Small intestine (tissue), 7 donors: Measurements from ENCODE around the gene SPEG. TPM values are rescaled to one million over a fixed set of nuclear protein-coding genes. Genes with fewer than 3 reads are reported as not detected.
"Not testable (repeated sequence)": the region's sequence is repeated elsewhere in the genome, so short reads cannot be mapped to it uniquely, and the experiment has no call there.

Experiments
- DNase-seq, 2 donors: peaks; one replicate each; pipeline versions ENCODE4 v3.0.0 to v3.0.0-alpha.2; 2013
- FAIRE-seq: peaks from 2 replicates; lab custom pipeline; 2012; peaks lifted over from hg19 to GRCh38; lab: Jason Lieb, UNC
- H3K27ac ChIP-seq, 3 donors: one replicate each; pipeline ENCODE4 v1.5.1; 2013; ENCODE audit warnings: low read length in 2 of 3, mild to moderate bottlenecking in 2 of 3, control low read depth in 1 of 3, inconsistent platforms in 1 of 3, low read depth in 1 of 3, moderate library complexity in 1 of 3
- H3K27me3 ChIP-seq, 3 donors: one replicate each; pipeline ENCODE4 v1.6.1; 2013; ENCODE audit warnings: low read length in 3 of 3, inconsistent platforms in 1 of 3; ENCODE audit not compliant: control insufficient read depth in 3 of 3, insufficient read depth in 3 of 3
- H3K36me3 ChIP-seq, 3 donors: one replicate each; pipeline ENCODE4 v1.6.1; 2013; ENCODE audit warnings: low read length in 3 of 3, inconsistent platforms in 1 of 3, low read depth in 1 of 3, mild to moderate bottlenecking in 1 of 3, moderate library complexity in 1 of 3; ENCODE audit not compliant: control insufficient read depth in 3 of 3, insufficient read depth in 2 of 3
- H3K4me1 ChIP-seq, 3 donors: one replicate each; pipeline ENCODE4 v1.6.1; 2013; ENCODE audit warnings: low read length in 2 of 3, inconsistent platforms in 1 of 3, low read depth in 1 of 3, mild to moderate bottlenecking in 1 of 3, moderate library complexity in 1 of 3; ENCODE audit not compliant: control insufficient read depth in 3 of 3, insufficient read depth in 2 of 3
- H3K4me3 ChIP-seq, 3 donors: one replicate each; pipeline ENCODE4 v1.5.1; 2013; ENCODE audit warnings: low read length in 3 of 3, control low read depth in 1 of 3, inconsistent platforms in 1 of 3, low read depth in 1 of 3, mild to moderate bottlenecking in 1 of 3, moderate library complexity in 1 of 3
- H3K9me3 ChIP-seq, 2 donors: one replicate each; pipeline ENCODE4 v1.6.1; 2013; ENCODE audit warnings: low read depth in 1 of 2, low read length in 1 of 2; ENCODE audit not compliant: control insufficient read depth in 2 of 2, insufficient read depth in 1 of 2
- WGBS, 3 donors: extraction: QIAGEN DNeasy Blood & Tissue Kit; methylation state at CpG; one replicate each; pipeline ENCODE4 v1.1.7; 2013; 5-methylcytosine and 5-hydroxymethylcytosine counted together
- polyA plus RNA-seq, 4 donors: library from polyadenylated mRNA; stranded (reverse) in 3 of 4; unstranded in 1 of 4; fragments of 200-250 nt in 3 of 4; fragments of 120-200 nt in 1 of 4; gene quantifications; one replicate each; pipeline versions ENCODE4 v1.2.1 to v1.2.3, GENCODE V29; 2013
- donor health status: healthy with polysubstance abuse.
- donor health status: control.
- donor health status: control.
- donor health status: Bipolar disorder and iron deficiency.
- donor health status: healthy.

SPEG gene
- polyA plus RNA-seq, 4 donors, result 0.45 to 15.7 (median 5.3) TPM

DNA sequence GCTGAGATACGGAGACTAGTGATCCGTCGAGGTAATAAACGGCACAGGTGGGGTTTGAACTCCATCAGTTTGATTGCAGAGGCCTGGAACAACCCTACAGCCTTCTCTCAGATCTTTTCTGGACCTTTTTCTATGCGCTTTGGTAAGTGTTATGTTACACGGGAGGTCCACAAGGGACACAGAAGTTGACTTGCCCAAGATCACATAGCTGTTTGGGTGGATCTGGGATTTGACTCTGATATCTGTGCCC is 45.8 kb upstream of the SPEG start:
- no peak for DNase-seq
- peaks cover 4 to 31% (median 5%) of the 10 kb centered on the region in 3 donors for H3K36me3 ChIP-seq
- peak overlapping the region in 2 of 3 donors; percentile 1 to 9 for H3K4me3 ChIP-seq
- H3K9me3 ChIP-seq, result peaks cover 0 to 3% of the 10 kb centered on the region in 2 donors
- 10 to 43% (median 27%) methylated on average over 6 of the region's 6 CpGs for whole genome bisulfite sequencing, 3 donors
- peaks cover 0 to 25% (median 2%) of the 10 kb centered on the region in 3 donors for H3K4me1 ChIP-seq
- no peaks in the 10 kb centered on the region for H3K27me3 ChIP-seq
- peak overlapping the region; percentile 79 to 89 (median 82) for H3K27ac ChIP-seq
- no peak for FAIRE-seq

DNA sequence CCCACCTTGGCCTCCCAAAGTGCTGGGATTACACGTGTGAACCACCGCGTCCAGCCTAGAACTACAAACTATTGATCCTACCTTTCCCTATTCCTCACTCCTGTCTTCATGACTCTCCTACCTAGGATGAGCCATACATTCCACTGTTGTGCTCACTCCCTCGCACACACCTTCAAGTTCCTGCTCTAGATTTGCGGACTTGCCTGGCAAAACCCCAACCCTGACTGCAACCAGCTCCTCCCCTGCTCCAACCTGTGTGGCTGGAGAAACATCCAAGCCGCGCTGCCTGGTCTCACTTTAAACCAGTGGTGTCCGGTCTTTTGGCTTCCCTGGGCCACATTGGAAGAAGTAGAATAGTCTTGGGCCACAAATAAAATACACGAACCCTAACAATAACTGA is 41.9 kb upstream of the SPEG start:
- WGBS, 3 donors, result 91 to 95% (median 92%) methylated on average over 9 of the region's 9 CpGs
- DNase-seq (no peak), FAIRE-seq (no peak)
- H3K4me1 ChIP-seq, result peaks cover 0 to 13% (median 0%) of the 10 kb centered on the region in 3 donors
- H3K36me3 ChIP-seq, result no peaks in the 10 kb centered on the region
- no peaks in the 10 kb centered on the region for H3K27me3 ChIP-seq
- no peak overlapping the region for H3K4me3 ChIP-seq
- H3K9me3 ChIP-seq, result peaks cover 0 to 3% of the 10 kb centered on the region in 2 donors
- H3K27ac ChIP-seq, result no peak overlapping the region

DNA sequence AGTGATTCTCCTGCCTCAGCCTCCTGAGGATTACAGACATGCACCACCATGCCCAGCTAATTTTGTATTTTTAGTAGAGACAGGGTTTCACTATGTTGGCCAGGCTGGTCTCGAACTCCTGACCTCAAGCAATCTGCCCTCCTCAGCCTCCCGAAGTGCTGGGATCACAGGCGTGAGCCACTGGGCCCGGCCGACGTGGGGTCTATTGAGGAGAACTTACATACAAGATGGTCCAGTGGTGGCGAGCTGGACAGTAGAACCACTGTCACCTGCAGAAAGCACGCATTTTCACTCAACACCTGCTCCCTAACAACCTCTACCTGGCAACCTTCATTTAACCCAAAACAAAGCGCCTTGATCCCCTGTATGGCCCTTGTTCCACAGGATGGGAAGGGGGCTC is 39.6 kb upstream of the SPEG start:
- not testable (repeated sequence) for H3K27ac ChIP-seq, H3K36me3 ChIP-seq, H3K27me3 ChIP-seq, FAIRE-seq, DNase-seq, H3K4me3 ChIP-seq, H3K9me3 ChIP-seq
- peaks cover 5 to 21% (median 11%) of the 10 kb centered on the region in 3 donors for H3K4me1 ChIP-seq
- WGBS, 3 donors, result 90 to 94% (median 91%) methylated on average over 9 of the region's 9 CpGs

DNA sequence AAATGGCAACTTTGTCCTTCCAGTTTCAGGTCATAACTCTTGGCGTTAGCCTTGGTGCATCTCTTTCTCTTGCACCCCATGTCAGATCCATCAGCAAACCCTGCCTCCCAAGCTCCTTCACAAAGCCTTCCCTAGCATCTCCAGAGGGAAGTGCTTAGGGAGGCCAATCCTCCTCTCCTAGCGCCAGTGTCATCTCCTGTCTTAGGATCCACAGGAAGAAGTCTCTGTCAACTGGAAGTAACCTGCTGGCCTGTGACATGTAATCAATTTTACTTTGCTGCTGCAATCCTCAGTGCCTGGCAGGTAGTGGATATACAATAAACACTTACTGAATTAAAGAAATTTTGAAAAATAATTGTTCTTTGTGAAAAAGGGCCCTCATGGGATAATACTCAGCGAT is 39.0 kb upstream of the SPEG start:
- no peak overlapping the region for H3K4me3 ChIP-seq
- DNase-seq (no peak), FAIRE-seq (no peak)
- H3K36me3 ChIP-seq, result no peaks in the 10 kb centered on the region
- WGBS, 3 donors, result 90 to 94% (median 91%) methylated on average over 3 of the region's 3 CpGs
- peaks cover 0 to 3% of the 10 kb centered on the region in 2 donors for H3K9me3 ChIP-seq
- H3K27ac ChIP-seq, result no peak overlapping the region
- H3K4me1 ChIP-seq, result peaks cover 8 to 27% (median 11%) of the 10 kb centered on the region in 3 donors
- no peaks in the 10 kb centered on the region for H3K27me3 ChIP-seq

DNA sequence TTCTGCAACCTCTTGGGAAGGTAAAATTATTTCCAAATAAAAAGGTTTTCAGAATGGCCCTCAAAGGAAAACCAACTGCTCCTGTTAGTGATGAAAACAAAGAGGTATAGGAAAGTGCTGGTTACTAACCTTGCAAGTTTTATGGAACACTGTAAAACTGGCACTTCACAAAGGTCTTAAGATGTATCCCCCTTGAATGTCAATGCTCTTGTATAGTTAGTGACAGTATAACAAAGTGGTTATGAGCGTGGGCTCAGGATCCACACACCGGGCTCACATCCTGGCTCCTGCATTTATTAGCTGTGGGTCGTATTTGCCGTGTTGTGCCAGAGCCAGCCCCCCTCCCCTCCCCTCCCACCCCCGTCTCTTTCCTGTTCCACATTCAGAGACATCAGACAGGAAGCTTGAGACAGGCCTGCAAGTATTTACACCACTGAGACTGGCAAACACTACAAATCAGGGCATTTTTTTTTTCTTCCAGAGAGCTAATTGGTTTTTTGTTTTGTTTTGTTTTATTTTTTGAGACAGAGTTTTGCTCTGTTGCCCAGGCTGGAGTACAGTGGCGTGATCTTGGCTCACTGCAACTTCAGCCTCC is 37.7 kb upstream of the SPEG start:
- DNase-seq (no peak), FAIRE-seq (no peak)
- H3K36me3 ChIP-seq, result no peaks in the 10 kb centered on the region
- H3K27ac ChIP-seq, result no peak overlapping the region
- peaks cover 10 to 31% (median 11%) of the 10 kb centered on the region in 3 donors for H3K4me1 ChIP-seq
- 43 to 74% (median 63%) methylated on average over 6 of the region's 6 CpGs for WGBS, 3 donors
- no peak overlapping the region for H3K4me3 ChIP-seq
- H3K27me3 ChIP-seq, result no peaks in the 10 kb centered on the region
- H3K9me3 ChIP-seq, result peaks cover 0 to 3% of the 10 kb centered on the region in 2 donors

DNA sequence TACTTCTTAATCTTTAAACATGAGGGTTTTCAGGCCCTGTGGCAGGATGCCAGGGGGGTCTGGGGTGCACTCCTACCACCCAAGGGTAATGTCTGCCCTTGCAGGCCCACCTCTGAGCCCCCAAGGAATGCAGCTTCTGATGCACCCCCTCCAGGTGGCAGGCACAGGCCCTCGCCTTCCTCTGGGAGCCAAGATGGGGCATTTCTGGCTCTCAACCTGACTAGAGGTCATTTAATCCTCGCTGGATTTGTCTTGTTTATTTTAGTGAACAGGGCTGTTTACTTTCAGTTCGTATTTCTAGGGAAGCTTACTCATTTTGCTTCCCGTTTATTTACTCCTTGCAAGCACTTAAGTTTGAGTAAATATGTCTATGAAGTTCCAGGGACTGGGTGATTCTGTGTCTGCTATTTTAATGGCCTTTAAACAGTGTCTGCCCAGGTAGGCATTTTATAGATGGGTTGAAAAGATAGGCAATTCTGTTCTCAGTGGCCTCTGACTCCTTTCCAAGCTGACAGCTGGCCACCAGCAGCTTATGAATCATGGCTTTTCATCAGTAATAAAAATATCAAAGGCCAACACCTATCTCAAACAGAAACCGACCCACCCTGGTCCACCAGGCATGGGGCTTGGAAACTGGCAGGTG is 35.8 kb upstream of the SPEG start:
- no peak for FAIRE-seq
- Histone ChIP-seq H3K27me3 (no peaks in the 10 kb centered on the region), H3K9me3 (no peaks in the 10 kb centered on the region), H3K4me3 (no peak overlapping the region), H3K27ac (peak overlapping the region; percentile 20 to 84 (median 79)), H3K36me3 (no peaks in the 10 kb centered on the region), H3K4me1 (peaks cover 10 to 35% (median 11%) of the 10 kb centered on the region in 3 donors)
- 11 to 34% (median 25%) methylated on average over 5 of the region's 5 CpGs for WGBS, 3 donors
- DNase-seq, result peak; percentile 62 to 88

DNA sequence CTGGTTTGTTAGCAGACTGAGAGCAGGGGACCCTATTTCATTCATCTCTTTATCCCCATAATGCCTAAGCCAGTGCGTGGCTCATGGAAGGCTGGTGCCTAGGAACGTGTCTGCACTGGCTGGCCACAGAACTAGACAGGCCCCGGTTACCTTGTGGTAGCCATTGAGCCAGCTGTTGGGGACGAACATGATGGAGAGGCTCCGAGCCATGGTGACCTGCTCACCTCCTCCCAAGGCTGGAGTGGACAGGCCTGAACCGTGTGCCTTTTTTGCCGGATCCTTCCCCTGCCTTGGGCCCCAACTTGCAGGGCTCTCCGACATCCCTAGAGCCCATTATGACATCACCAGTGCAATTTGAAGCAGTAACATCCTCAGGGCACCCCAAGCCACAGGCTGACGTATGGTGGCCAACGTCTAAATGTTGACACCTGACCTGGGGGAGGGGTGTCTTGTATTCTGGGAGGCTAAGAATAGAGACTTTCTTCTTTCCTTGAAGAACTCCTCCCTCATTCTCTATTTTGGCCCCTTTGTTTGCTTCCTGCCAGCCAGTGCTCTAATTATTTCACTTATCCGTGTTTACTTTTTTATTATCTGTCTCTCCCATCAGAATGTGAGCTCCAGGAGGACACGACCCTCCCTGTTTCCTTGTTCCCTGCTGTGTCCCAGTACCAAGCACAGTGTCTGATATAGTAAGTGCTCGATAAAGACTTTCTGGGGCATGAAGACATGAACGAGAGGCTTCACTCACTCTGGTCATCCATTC is 34.7 kb upstream of the SPEG start:
- Histone ChIP-seq H3K9me3 (no peaks in the 10 kb centered on the region), H3K4me3 (no peak overlapping the region), H3K4me1 (peaks cover 10 to 35% (median 11%) of the 10 kb centered on the region in 3 donors), H3K27ac (peak overlapping the region in 2 of 3 donors; percentile 20 to 45), H3K36me3 (no peaks in the 10 kb centered on the region), H3K27me3 (no peaks in the 10 kb centered on the region)
- DNase-seq (no peak), FAIRE-seq (no peak)
- 64 to 66% (median 65%) methylated on average over 14 of the region's 14 CpGs for WGBS, 3 donors

DNA sequence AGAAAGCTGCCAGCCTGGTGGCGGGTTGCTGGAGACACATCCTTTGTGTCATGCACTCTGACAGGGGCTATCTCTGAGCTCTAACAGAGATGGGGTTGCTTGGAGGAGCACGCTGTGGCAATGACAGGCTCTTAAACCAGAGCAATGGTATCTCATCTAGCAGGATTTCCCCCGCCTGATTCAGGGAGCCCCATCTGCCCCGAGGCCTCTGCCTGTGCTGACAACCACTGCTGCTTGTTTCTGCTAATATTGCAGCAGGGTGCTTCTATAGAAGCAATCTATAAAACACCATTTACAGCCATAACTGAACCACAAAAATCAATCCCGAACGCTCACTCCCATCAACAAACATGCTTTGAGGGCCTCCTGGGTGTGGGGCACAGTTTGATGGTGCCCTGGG is 34.1 kb upstream of the SPEG start:
- Histone ChIP-seq H3K27ac (no peak overlapping the region), H3K36me3 (no peaks in the 10 kb centered on the region), H3K4me3 (no peak overlapping the region), H3K4me1 (peaks cover 10 to 35% (median 11%) of the 10 kb centered on the region in 3 donors), H3K27me3 (no peaks in the 10 kb centered on the region), H3K9me3 (no peaks in the 10 kb centered on the region)
- no peak for FAIRE-seq
- no peak for DNase-seq
- 56 to 70% (median 56%) methylated on average over 6 of the region's 6 CpGs for WGBS, 3 donors
